ENCODE data around the gene FOXP1. TPM values are rescaled to one million over a fixed set of nuclear protein-coding genes. Genes with fewer than 3 reads are reported as not detected.

Gene FOXP1
- polyA plus RNA-seq, 1 donor from 2014 or later = 5.6 TPM

DNA sequence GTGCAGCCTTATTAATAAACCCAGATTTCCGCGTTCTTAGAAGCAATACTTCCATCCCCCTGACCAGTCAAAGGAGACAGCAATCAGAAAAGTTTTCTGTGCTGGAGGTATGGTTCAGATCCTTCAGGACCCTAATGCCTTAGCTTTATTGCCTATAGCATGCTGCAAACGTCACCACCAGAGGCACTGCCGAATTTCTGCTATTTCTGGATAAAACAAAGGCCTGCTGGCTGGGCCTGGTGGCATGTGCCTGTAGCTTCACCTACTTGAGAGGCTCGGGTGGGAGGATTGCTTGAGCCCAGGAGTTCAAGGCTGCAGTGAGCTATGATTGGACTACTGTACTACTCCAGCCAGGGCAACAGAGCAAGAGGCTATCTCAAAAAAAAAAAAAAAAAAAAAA is 407.2 kb downstream of the FOXP1 start:
- H3K9me3 ChIP-seq (ENCODE audit: low read length) = no peaks in the 10 kb centered on the region
- H3F3A ChIP-seq (ENCODE audit: insufficient read depth, low read length, poor library complexity, severe bottlenecking) = no peaks in the 10 kb centered on the region
- H3K27ac ChIP-seq (ENCODE audit: low read length) = no peak overlapping the region
- H3K9ac ChIP-seq (ENCODE audit: low read length) = no peak overlapping the region
- H3K9me2 ChIP-seq (ENCODE audit: insufficient read depth, low read length) = no peaks in the 10 kb centered on the region
- TF ChIP-seq RAD21 (conservative IDR thresholded peaks at IDR 0.05) = no peak
- TF ChIP-seq EP300 (conservative IDR thresholded peaks at IDR 0.05; ENCODE audit: poor library complexity, severe bottlenecking) = no peak
- TF ChIP-seq MXI1 (conservative IDR thresholded peaks at IDR 0.05; ENCODE audit: poor library complexity, severe bottlenecking) = no peak
- no peak for TF ChIP-seq EZH2 (IDR thresholded peaks at IDR 0.05; ENCODE audit: borderline replicate concordance, insufficient read depth, low read length, poor library complexity, severe bottlenecking)
- no peak for TF ChIP-seq TAF1 (IDR thresholded peaks at IDR 0.05; ENCODE audit: low read depth)
- no peak for TF ChIP-seq POLR2AphosphoS5 (IDR thresholded peaks at IDR 0.05)
- no peak overlapping the region for H2AFZ ChIP-seq (ENCODE audit: low read depth, low read length)
- H3K4me3 ChIP-seq (ENCODE audit: low read length) = no peak overlapping the region
- H3K4me2 ChIP-seq (ENCODE audit: low read length) = no peak overlapping the region
- no peaks in the 10 kb centered on the region for H3K27me3 ChIP-seq (ENCODE audit: insufficient read depth, low read depth, low read length)
- H4K20me1 ChIP-seq (ENCODE audit: insufficient read depth) = no peaks in the 10 kb centered on the region
- H3K79me2 ChIP-seq (replicated peaks; ENCODE audit: insufficient read depth, low read length) = no peaks in the 10 kb centered on the region
- H3K36me3 ChIP-seq (ENCODE audit: insufficient read depth, low read length) = no peaks in the 10 kb centered on the region

- Histone ChIP-seq H3K36me3 (ENCODE audit: insufficient read depth, low read length) (no peaks in the 10 kb centered on the region), H4K20me1 (ENCODE audit: insufficient read depth) (no peaks in the 10 kb centered on the region), H3K9me3 (ENCODE audit: low read length) (no peaks in the 10 kb centered on the region), H3F3A (ENCODE audit: insufficient read depth, low read length, poor library complexity, severe bottlenecking) (no peaks in the 10 kb centered on the region), H3K27ac (ENCODE audit: low read length) (no peak overlapping the region), H3K27me3 (ENCODE audit: insufficient read depth, low read depth, low read length) (no peaks in the 10 kb centered on the region), H3K9ac (ENCODE audit: low read length) (no peak overlapping the region), H3K4me3 (ENCODE audit: low read length) (no peak overlapping the region), H3K79me2 (replicated peaks; ENCODE audit: insufficient read depth, low read length) (no peaks in the 10 kb centered on the region), H3K9me2 (ENCODE audit: insufficient read depth, low read length) (no peaks in the 10 kb centered on the region), H2AFZ (ENCODE audit: low read depth, low read length) (no peak overlapping the region), H3K4me2 (ENCODE audit: low read length) (no peak overlapping the region)
- TF ChIP-seq TAF1 (IDR thresholded peaks at IDR 0.05; ENCODE audit: low read depth) (no peak), EP300 (conservative IDR thresholded peaks at IDR 0.05; ENCODE audit: poor library complexity, severe bottlenecking) (no peak), REST (IDR thresholded peaks at IDR 0.05; ENCODE audit: borderline replicate concordance) (no peak), MXI1 (conservative IDR thresholded peaks at IDR 0.05; ENCODE audit: poor library complexity, severe bottlenecking) (no peak), SMC3 (conservative IDR thresholded peaks at IDR 0.05; ENCODE audit: poor library complexity) (no peak), EZH2 (IDR thresholded peaks at IDR 0.05; ENCODE audit: borderline replicate concordance, insufficient read depth, low read length, poor library complexity, severe bottlenecking) (no peak), RAD21 (conservative IDR thresholded peaks at IDR 0.05) (no peak), POLR2AphosphoS5 (IDR thresholded peaks at IDR 0.05) (no peak), CTCF (IDR thresholded peaks at IDR 0.05; ENCODE audit: poor library complexity, severe bottlenecking) (no peak)
Measured at GRCh38 chr3:71175691-71176365, 407.7 kb downstream of the FOXP1 start.
